Pancreas (tissue), 10 donors: ENCODE data around the gene SEC14L5. TPM values are rescaled to one million over a fixed set of nuclear protein-coding genes. Genes with fewer than 3 reads are reported as not detected.
"Not testable (repeated sequence)": the region's sequence is repeated elsewhere in the genome, so short reads cannot be mapped to it uniquely, and the experiment has no call there.

Experiments used
- ATAC-seq, 4 donors: fragments of 200-7000 bp; cut with Tn5 transposase; one replicate each; pipeline versions ENCODE4 v1.8.0 to v1.9.1; 2020; ENCODE audit warnings: mild to moderate bottlenecking in 4 of 4, moderate library complexity in 4 of 4
- DNase-seq, 6 donors: peaks; one replicate each; pipeline ENCODE4 v3.0.0-alpha.2; 2020
- FAIRE-seq: peaks from 2 replicates; lab custom pipeline; 2012; peaks lifted over from hg19 to GRCh38; lab: Jason Lieb, UNC
- H3K27ac ChIP-seq, 4 donors: fragments of 200-600 bp; sonication (generic); 1 replicate in 3 of 4; 2 replicates in 1 of 4; pipeline versions ENCODE4 v1.5.0 to v1.8.0; 2020
- H3K27me3 ChIP-seq, 4 donors: fragments of 200-600 bp; one replicate each; pipeline ENCODE4 v1.8.0; 2021
- H3K36me3 ChIP-seq, 3 donors: fragments of 200-600 bp; sonication (generic) in 1 of 3; one replicate each; pipeline versions ENCODE4 v1.5.0 to v1.8.0; 2020 to 2021
- H3K4me1 ChIP-seq, 3 donors: fragments of 200-600 bp; one replicate each; pipeline ENCODE4 v1.8.0; 2021
- H3K4me3 ChIP-seq, 4 donors: fragments of 200-600 bp; sonication (generic) in 2 of 4; one replicate each; pipeline versions ENCODE4 v1.5.0 to v1.8.0; 2020 to 2021
- H3K9me3 ChIP-seq, 4 donors: fragments of 200-600 bp; one replicate each; pipeline ENCODE4 v1.8.0; 2021
- WGBS, 2 donors: extraction: QIAGEN DNeasy Blood & Tissue Kit; methylation state at CpG; one replicate each; pipeline ENCODE4 v1.1.7; 2013; 5-methylcytosine and 5-hydroxymethylcytosine counted together
- intact Hi-C, 3 donors: fragments of 100-400 bp; cut with DNase I; formaldehyde crosslinking; loops; one replicate each; pipeline versions ENCODE4 v1.11.1 to v1.14.2; 2022
- polyA plus RNA-seq, 2 donors: library from polyadenylated mRNA; stranded (reverse); fragments of 200-250 nt; gene quantifications; one replicate each; pipeline ENCODE4 v1.2.3, GENCODE V29; 2013
- total RNA-seq, 6 donors: library from RNA; stranded (reverse); fragmentation: NEBNext Ultra II Directional in 4 of 6; extraction: Animal tissue kit (Norgen Biotek cat#: 25700) in 4 of 6; gene quantifications; one replicate each; pipeline versions ENCODE4 v1.2.1 to v1.2.4, GENCODE V29; 2021 to 2023
- TF ChIP-seq, protein P1 (sequence below), 4 donors: fragments of 200-600 bp; sonication (generic) in 3 of 4; IDR thresholded peaks; one replicate each; pipeline versions ENCODE4 v1.5.0 to v1.8.0; 2021; ENCODE audit warnings: antibody characterized with exemption in 4 of 4
- donor health status: healthy with polysubstance abuse.
- donor health status: DM: no; HTN: no; CAD: no; lungs with moderate emphysema.
- donor health status: DM: no; HTN: no; CAD: no.
- donor health status: control.
- donor health status: control.
- donor health status: Bipolar disorder and iron deficiency.
- donor health status: DM: yes; HTN: yes; CAD: no.
- donor health status: DM: no; HTN: no; CAD: no.
- donor health status: DM: no; HTN: no; CAD: no.
- donor health status: DM: yes; HTN: yes; CAD: no.

The SEC14L5 gene
- total and polyA plus RNA-seq, 8 donors: 0.22 to 0.79 (median 0.51) TPM

DNA sequence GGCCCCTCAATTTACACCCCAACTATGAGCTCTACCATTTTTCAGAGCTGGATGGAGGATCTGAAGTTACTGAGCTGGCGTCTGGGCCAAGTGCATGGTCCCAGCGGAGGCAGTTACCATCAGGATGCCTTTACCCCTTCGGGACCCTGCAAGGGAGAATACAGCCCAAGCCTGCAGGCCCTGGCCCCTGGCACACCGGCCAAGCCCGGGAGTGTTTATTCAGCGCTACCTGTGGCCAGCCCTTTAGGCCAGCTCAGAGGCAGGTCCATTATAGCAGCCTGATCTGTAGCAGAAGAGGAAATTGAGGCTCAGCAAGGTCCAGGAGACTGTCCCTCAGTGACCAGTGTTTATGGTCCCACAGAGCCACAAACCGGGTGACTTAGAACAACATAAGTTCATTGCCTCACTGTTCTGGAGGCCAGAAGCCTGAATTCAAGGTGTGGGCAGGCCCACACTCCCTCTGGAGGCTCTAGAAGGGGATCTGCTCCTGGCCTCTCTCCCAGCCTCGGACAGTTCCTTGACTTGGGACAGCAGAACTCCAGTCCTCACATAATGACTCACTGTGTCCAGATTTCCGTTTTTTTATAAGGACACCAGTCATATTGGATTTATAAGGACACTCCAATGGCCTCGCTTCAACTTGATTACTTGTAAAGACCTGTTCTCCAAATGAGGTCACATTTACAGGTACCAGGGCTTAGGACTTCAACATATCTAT lies 8.8 kb downstream of the SEC14L5 start:
- Histone ChIP-seq H3K4me1 (no peaks in the 10 kb centered on the region), H3K4me3 (no peak overlapping the region), H3K36me3 (no peaks in the 10 kb centered on the region), H3K27me3 (no peaks in the 10 kb centered on the region), H3K9me3 (no peaks in the 10 kb centered on the region), H3K27ac (no peak overlapping the region)
- TF ChIP-seq, protein P1, sequence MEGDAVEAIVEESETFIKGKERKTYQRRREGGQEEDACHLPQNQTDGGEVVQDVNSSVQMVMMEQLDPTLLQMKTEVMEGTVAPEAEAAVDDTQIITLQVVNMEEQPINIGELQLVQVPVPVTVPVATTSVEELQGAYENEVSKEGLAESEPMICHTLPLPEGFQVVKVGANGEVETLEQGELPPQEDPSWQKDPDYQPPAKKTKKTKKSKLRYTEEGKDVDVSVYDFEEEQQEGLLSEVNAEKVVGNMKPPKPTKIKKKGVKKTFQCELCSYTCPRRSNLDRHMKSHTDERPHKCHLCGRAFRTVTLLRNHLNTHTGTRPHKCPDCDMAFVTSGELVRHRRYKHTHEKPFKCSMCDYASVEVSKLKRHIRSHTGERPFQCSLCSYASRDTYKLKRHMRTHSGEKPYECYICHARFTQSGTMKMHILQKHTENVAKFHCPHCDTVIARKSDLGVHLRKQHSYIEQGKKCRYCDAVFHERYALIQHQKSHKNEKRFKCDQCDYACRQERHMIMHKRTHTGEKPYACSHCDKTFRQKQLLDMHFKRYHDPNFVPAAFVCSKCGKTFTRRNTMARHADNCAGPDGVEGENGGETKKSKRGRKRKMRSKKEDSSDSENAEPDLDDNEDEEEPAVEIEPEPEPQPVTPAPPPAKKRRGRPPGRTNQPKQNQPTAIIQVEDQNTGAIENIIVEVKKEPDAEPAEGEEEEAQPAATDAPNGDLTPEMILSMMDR (IDR thresholded peaks at IDR 0.05): no peak
- no peak for ATAC-seq
- intact Hi-C loops: no loop called here
- WGBS, 2 donors: 80 to 81% methylated on average over 10 of the region's 10 CpGs
- FAIRE-seq: no peak
- no peak for DNase-seq

- H3K9me3 ChIP-seq, FAIRE-seq, DNase-seq, intact Hi-C loops, H3K4me1 ChIP-seq, H3K36me3 ChIP-seq, H3K4me3 ChIP-seq, ATAC-seq, H3K27me3 ChIP-seq, H3K27ac ChIP-seq: not testable (repeated sequence)
- WGBS, 2 donors: 84 to 87% methylated on average over 12 of the region's 12 CpGs
Measured at GRCh38 chr16:4968278-4968677, 10.1 kb downstream of the SEC14L5 start.

- FAIRE-seq (no peak), ATAC-seq (no peak), DNase-seq (no peak)
- H3K36me3 ChIP-seq: no peaks in the 10 kb centered on the region
- H3K4me3 ChIP-seq: no peak overlapping the region
- intact Hi-C loops: no loop called here
- no peaks in the 10 kb centered on the region for H3K27me3 ChIP-seq
- no peaks in the 10 kb centered on the region for H3K4me1 ChIP-seq
- no peaks in the 10 kb centered on the region for H3K9me3 ChIP-seq
- H3K27ac ChIP-seq: no peak overlapping the region
- TF ChIP-seq, protein P1 (IDR thresholded peaks at IDR 0.05): no peak
- 85 to 87% methylated on average over 13 of the region's 13 CpGs for WGBS, 2 donors
Measured at GRCh38 chr16:4968879-4969483, 10.9 kb downstream of the SEC14L5 start.

- TF ChIP-seq, protein P1 (IDR thresholded peaks at IDR 0.05): no peak
- FAIRE-seq (no peak), DNase-seq (no peak), ATAC-seq (no peak)
- Histone ChIP-seq H3K9me3 (no peaks in the 10 kb centered on the region), H3K27ac (no peak overlapping the region), H3K4me1 (no peaks in the 10 kb centered on the region), H3K4me3 (no peak overlapping the region), H3K36me3 (no peaks in the 10 kb centered on the region), H3K27me3 (no peaks in the 10 kb centered on the region)
- WGBS, 2 donors: 61 to 70% methylated on average over 3 of the region's 3 CpGs
- intact Hi-C loops: no loop called here
Measured at GRCh38 chr16:4970010-4970409, 11.9 kb downstream of the SEC14L5 start.

- Histone ChIP-seq H3K4me1 (peaks cover 4 to 10% (median 8%) of the 10 kb centered on the region in 3 donors), H3K27ac (no peak overlapping the region), H3K4me3 (no peak overlapping the region), H3K36me3 (no peaks in the 10 kb centered on the region), H3K9me3 (no peaks in the 10 kb centered on the region), H3K27me3 (no peaks in the 10 kb centered on the region)
- TF ChIP-seq, protein P1 (IDR thresholded peaks at IDR 0.05): no peak
- ATAC-seq (no peak), FAIRE-seq (no peak), DNase-seq (no peak)
- intact Hi-C loops: no loop called here
- 53 to 55% methylated on average over 7 to 8 of the region's 8 CpGs for WGBS, 2 donors
Measured at GRCh38 chr16:4972938-4973587, 14.9 kb downstream of the SEC14L5 start.
